ENCODE data around the gene E2F7. TPM values are rescaled to one million over a fixed set of nuclear protein-coding genes. Genes with fewer than 3 reads are reported as not detected.
A peak's percentile ranks its signal among the peaks of the same experiment; 100 is the strongest.

The E2F7 gene
- total RNA-seq, 1 donor from 2014 or later = 53.3 TPM

- no peak for TF ChIP-seq CTCF (IDR thresholded peaks at IDR 0.05; ENCODE audit: insufficient read depth, low read length, poor library complexity, severe bottlenecking)
- H3K4me3 ChIP-seq (ENCODE audit: low read depth, low read length) = no peak overlapping the region
- no peaks in the 10 kb centered on the region for H3K36me3 ChIP-seq (ENCODE audit: control insufficient read depth, insufficient read depth, low read length)
- H3K27me3 ChIP-seq (ENCODE audit: control insufficient read depth, insufficient read depth, low read length) = no peaks in the 10 kb centered on the region
- DNase-seq (ENCODE audit: low read depth) = peak; percentile 41
Measured at GRCh38 chr12:77031745-77032144, 33.6 kb downstream of the E2F7 start.

- TF ChIP-seq CTCF (IDR thresholded peaks at IDR 0.05; ENCODE audit: insufficient read depth, low read length, poor library complexity, severe bottlenecking) = no peak
- H3K4me3 ChIP-seq (ENCODE audit: low read depth, low read length) = no peak overlapping the region
- no peak for DNase-seq (ENCODE audit: low read depth)
- H3K36me3 ChIP-seq (ENCODE audit: control insufficient read depth, insufficient read depth, low read length) = no peaks in the 10 kb centered on the region
- H3K27me3 ChIP-seq (ENCODE audit: control insufficient read depth, insufficient read depth, low read length) = no peaks in the 10 kb centered on the region
Measured at GRCh38 chr12:77025782-77026314, 39.5 kb downstream of the E2F7 start.

- H3K27me3 ChIP-seq (ENCODE audit: control insufficient read depth, insufficient read depth, low read length) = no peaks in the 10 kb centered on the region
- no peak overlapping the region for H3K4me3 ChIP-seq (ENCODE audit: low read depth, low read length)
- no peak for TF ChIP-seq CTCF (IDR thresholded peaks at IDR 0.05; ENCODE audit: insufficient read depth, low read length, poor library complexity, severe bottlenecking)
- no peak for DNase-seq (ENCODE audit: low read depth)
- no peaks in the 10 kb centered on the region for H3K36me3 ChIP-seq (ENCODE audit: control insufficient read depth, insufficient read depth, low read length)
Measured at GRCh38 chr12:77023501-77023900, 41.9 kb downstream of the E2F7 start.

- H3K27me3 ChIP-seq (ENCODE audit: control insufficient read depth, insufficient read depth, low read length) = no peaks in the 10 kb centered on the region
- no peak for DNase-seq (ENCODE audit: low read depth)
- H3K4me3 ChIP-seq (ENCODE audit: low read depth, low read length) = no peak overlapping the region
- no peak for TF ChIP-seq CTCF (IDR thresholded peaks at IDR 0.05; ENCODE audit: insufficient read depth, low read length, poor library complexity, severe bottlenecking)
- no peaks in the 10 kb centered on the region for H3K36me3 ChIP-seq (ENCODE audit: control insufficient read depth, insufficient read depth, low read length)
Measured at GRCh38 chr12:77019920-77020319, 45.4 kb downstream of the E2F7 start.

- H3K4me3 ChIP-seq (ENCODE audit: low read depth, low read length) = no peak overlapping the region
- no peak for TF ChIP-seq CTCF (IDR thresholded peaks at IDR 0.05; ENCODE audit: insufficient read depth, low read length, poor library complexity, severe bottlenecking)
- no peaks in the 10 kb centered on the region for H3K27me3 ChIP-seq (ENCODE audit: control insufficient read depth, insufficient read depth, low read length)
- DNase-seq (ENCODE audit: low read depth) = no peak
- H3K36me3 ChIP-seq (ENCODE audit: control insufficient read depth, insufficient read depth, low read length) = no peaks in the 10 kb centered on the region
Measured at GRCh38 chr12:77016606-77017005, 48.8 kb downstream of the E2F7 start.

GRCh38 chr12:77013091-77013490 is 52.3 kb downstream of the E2F7 start:
- Histone ChIP-seq H3K4me3 (ENCODE audit: low read depth, low read length) (no peak overlapping the region), H3K27me3 (ENCODE audit: control insufficient read depth, insufficient read depth, low read length) (no peaks in the 10 kb centered on the region), H3K36me3 (ENCODE audit: control insufficient read depth, insufficient read depth, low read length) (no peaks in the 10 kb centered on the region)
- no peak for DNase-seq (ENCODE audit: low read depth)
- TF ChIP-seq CTCF (IDR thresholded peaks at IDR 0.05; ENCODE audit: insufficient read depth, low read length, poor library complexity, severe bottlenecking) = no peak
